ENCODE data around the gene HK2.

Gene HK2

GRCh38 chr2:74860521-74860920 is 26.6 kb downstream of the HK2 start:
- no peak for DNase-seq

DNA sequence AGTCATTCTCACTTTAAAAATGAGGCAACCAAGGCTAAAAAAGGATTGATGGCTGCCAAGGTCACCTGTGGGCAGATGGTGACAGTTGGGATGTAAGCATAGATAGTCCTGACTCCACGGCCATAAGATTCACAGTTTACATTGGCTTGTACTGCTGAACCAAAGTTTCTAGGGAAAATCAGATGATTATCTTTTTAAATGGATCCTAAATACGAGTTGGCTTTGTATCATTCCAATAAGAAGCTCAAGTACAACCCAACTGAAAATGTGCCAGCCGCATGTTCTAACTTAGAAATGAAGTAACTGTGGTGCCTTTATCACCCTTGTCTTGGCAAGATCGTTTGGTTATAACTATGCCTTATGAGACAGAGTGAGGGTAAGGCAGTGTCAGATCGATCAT is 27.6 kb downstream of the HK2 start:
- DNase-seq = no peak

GRCh38 chr2:74862020-74862964 is 28.4 kb downstream of the HK2 start:
- no peak for DNase-seq

DNA sequence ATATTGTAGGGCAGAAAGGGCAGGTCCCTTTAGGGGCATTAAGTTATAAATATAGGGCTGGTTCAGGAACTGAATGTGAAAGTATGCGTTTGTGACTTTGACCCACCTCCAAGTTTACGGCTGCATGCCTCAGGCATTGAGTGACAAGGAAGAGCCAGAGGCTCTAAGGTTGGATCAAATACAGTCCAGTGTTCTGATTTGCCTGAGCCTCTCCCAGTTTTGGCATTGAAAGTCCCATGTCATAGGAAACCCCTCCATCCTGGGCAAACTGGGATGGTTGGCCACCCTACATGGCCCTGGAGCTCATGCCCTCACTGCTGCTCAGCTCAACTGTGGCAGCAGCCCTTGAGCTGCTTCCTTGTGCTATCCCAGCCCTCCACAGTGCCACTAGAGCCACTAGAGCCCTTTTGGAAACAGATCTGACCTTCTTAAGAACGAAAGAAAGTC is 29.9 kb downstream of the HK2 start:
- DNase-seq = no peak

GRCh38 chr2:74864728-74865722 is 31.1 kb downstream of the HK2 start:
- DNase-seq = no peak

GRCh38 chr2:74865770-74866674 is 32.1 kb downstream of the HK2 start:
- DNase-seq = no peak

DNA sequence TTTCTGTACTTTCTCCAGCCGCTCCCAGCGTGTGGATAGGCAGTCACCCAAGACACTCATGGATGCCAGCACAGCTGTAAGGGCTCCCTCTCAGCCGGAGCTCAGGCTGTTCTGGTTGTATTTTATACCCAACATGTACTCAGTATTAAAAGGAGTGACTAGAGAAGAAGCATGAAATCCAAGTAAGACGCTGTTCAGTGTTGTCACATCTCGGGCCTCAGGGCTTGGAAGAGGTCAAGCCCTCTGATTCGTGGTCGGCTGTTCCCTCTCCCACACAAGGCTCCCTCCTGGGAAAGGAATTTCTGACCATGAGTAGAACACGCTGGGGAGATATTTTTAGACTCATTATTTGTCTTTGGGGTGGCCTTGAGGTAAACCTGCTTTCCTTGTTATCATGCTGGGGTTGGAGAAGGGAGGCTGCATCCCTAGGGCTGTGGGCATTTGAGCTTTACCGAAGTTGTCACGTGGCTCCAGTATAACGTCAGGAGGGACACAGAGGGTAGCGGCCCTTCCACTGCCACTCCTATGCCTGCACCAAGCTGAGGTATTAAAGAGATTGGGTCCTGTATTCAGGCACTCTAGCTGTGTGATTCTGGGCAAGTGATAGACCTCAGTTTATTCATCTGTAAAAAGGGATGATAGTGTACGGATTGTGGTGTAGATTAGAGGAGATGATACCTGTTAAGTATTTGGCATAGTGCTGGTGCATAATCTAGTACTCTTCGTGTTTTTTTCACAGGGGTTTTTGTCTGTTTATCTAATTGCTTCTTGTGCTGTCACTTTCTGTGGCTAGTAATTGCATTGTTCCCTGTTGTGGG is 34.1 kb downstream of the HK2 start:
- DNase-seq = no peak

DNA sequence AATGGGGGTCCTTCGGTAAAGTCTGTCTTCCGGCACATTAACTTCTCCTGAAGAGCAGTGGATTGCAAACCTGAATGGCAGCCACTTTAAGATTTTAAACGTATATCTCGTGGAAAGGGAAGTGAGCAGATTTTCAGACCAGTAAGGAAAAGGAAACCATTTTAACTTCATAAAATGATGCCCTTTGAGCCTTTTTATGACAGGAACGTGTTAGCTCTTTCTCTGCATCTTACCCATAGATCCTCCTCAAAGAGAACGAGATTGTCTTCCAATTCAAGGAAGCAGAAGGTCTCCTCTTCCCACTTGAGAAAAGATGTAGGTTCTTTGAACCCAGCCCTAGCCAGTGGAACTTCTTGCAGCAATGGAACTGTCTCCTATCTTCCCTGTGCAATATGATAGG is 35.6 kb downstream of the HK2 start:
- no peak for DNase-seq

DNA sequence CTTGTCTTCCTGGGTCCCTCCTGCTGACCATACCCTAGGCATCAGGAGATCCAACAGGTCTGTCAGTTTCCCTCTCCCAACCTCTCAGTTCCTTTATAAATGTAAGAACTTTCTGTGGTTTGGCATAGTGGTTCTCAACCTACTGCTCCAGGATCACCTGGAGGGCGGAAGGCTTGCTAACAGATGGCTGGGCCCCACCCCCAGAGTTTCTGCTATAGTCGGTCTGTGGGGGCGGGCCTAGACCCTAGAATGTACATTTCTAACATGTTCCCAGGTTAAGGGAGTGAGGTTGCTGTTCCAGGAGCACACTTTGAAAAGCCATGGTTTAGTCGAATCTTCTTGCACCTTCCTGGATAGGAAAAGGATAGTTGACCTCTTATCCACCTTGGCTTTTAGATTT is 37.0 kb downstream of the HK2 start:
- no peak for DNase-seq

GRCh38 chr2:74871414-74871813 is 37.5 kb downstream of the HK2 start:
- no peak for DNase-seq

DNA sequence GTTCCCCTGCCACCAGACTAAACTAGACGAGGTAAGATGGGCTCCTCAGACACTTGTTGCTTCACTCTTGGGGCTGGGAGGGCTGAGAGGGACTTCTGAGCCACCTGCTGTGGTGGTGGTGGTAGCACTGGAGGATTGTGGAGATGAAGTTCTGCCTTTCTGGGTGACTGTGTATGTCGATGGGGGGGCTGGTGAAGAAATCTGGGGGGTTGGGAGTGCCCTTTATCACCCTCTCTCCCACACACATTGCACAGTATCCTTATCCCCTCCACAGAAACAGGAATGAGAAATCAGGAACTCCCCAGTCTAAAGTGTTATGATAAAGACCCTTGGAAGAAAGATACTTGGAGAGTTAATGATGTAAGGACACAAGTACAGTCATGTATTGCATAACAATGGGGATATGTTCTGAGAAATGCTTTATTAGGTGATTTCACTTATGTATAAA is 38.5 kb downstream of the HK2 start:
- DNase-seq = no peak

DNA sequence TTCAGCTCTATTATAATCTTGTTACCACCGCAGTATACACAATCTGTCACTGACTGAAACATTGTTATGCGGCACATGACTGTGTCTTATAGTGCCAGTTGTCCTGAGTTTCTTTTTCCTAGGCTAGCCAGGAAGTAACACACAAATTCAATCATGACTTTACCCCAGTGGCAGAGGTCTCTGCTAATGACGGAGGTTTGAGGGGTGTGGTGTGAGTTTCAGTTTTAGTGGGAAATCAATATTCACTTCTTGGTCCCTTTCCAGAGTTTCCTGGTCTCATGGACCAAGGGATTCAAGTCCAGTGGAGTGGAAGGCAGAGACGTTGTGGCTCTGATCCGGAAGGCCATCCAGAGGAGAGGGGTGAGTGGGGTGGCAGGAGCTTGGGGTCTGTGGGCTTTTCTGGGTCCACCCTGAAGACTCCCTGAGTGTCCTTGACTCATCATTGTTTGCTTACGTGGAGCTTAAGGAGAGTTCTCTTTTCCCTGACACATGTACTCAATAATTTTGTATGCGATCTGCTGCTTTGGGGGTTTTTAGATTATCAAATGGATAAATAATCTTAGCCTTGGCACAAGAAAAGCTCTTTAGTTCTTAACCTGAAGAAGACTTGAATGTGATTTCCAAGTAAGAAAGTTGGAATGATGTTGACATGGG is 39.2 kb downstream of the HK2 start:
- DNase-seq = no peak

GRCh38 chr2:74873678-74874640 is 40.0 kb downstream of the HK2 start:
- DNase-seq = no peak

DNA sequence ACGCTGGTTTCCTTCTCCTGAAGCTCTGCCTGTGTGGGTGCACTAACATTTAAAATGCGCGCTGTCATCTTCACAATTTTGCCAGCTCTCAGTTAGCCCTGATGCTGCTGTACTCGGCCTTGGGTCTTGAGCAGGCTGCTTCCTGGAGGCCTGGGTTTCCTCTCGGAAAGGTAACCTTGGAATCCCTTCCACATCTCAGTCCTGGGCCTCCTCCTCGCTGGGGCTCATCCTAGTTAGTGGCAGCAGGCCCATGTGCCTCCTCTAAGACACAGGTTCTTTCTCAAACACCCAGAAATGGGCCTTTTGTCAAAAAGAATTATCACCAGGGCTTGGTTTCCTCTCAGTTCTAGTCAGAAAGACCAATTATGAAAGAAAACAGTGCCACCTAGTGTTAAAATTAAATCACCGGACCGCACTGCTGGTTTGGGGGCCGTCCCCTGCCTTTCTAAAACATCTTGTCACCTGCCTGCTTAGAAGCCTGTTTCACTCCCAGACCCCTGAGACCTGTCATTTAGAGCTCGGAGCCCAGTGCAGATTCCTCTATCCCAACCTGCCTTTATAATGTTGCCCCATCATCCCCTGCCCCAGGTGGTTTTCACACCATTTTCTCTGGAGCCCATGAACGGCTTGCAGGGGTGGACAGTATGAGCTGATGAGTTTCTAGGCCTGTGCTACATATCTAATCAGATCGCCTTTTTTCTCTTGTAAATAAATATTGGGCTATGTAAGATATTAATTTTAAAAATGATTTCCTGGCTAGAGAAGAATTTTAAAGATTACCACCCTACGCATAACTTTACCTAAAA is 42.4 kb downstream of the HK2 start:
- DNase-seq = peak; percentile 21

DNA sequence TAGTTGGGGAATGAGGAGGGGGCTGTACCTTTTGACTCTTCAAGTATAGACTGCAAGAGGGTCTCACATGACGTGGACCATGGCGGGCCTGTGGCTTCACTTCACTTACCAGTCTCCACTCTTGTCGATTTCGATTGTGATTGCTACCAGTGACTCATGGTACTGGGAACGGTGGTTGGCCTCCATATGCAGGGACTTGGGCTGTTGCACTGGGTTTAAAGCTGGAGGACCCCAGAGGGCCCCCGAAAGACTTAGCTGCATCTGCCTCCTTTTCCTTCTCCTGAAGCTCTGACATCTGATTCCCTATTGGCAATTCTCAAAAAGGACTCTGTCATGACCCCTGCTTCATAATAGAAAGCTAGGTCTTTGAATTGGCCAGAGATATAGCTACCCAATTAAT is 43.4 kb downstream of the HK2 start:
- no peak for DNase-seq

DNA sequence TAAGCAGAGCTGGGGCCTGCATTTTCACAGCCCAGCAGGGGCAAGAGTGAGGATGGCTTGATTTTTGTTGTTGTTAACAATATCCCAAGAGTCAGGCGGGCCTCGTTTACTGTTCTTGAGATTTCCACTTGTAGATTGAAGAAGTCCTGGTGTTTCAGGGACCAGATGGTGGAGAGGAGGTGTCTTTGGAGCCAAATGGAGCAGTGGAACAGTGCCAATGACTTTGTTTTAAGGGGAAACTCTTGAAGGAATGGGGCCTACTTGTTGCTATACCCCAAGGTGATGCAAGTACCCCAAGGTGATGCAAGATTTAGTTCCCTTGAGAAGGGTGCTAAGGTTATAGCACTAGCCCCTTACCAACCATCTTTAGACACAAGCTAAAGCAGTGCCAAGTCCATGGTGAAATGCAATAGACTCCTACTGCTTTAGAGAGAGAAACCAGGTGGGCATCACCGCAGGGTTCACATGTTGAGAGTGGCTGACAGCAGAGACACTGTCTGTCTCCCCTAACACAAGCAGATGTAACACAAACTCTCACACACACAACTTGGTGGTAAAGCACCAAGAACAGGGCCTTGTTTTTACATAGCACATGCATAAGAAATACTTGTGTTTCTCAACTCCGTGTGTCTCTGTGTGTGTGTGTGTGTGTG is 44.0 kb downstream of the HK2 start:
- DNase-seq = no peak

- DNase-seq = no peak
These were observed 44.6 kb downstream of the HK2 start for GRCh38 chr2:74878551-74878950.

DNA sequence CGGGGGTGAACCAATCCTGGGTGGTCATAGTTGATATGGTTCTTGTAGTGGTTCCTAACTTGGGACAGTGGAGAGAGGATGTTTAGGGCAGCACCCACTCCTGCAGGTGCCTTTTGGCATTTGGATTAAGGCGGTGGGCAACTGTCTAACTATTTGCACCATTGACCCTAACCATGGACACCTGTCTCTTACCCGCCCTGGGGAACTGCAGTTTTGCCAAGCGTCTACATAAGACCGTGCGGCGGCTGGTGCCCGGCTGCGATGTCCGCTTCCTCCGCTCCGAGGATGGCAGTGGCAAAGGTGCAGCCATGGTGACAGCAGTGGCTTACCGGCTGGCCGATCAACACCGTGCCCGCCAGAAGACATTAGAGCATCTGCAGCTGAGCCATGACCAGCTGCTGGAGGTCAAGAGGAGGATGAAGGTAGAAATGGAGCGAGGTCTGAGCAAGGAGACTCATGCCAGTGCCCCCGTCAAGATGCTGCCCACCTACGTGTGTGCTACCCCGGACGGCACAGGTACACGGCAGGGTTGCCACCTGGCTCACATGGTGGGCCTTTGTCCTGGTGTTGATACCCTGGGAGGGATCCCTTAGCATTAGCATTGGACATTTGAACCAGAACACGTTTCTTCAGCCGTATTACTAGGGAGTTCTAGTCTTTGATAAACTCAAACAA is 46.3 kb downstream of the HK2 start:
- no peak for DNase-seq
